Measurements from ENCODE around the gene ARRDC2. TPM values are rescaled to one million over a fixed set of nuclear protein-coding genes. Genes with fewer than 3 reads are reported as not detected.

ARRDC2 gene
- total RNA-seq, 1 experiment from 2014 or later: 9.2 TPM

- ChIA-PET CTCF (interaction anchor here (0.6 to 0.7 kb wide), 3 partner anchors 18 to 137 kb away, joined by 3 to 4 read pairs (median 4); no protein-coding TSS in a partner anchor), POLR2A (no interaction called here)
- Mint-ChIP-seq H3K36me3 (no peaks in the 10 kb centered on the region), H3K4me1 (peaks cover 9% of the 10 kb centered on the region), H3K9me3 (no peaks in the 10 kb centered on the region), H3K4me3 (no peak overlapping the region), H3K27me3 (ENCODE audit: low read depth) (no peaks in the 10 kb centered on the region), H3K27ac (no peak overlapping the region)
- no peak for ATAC-seq
- TF ChIP-seq ZNF671 (CRISPR knock-in tag; IDR thresholded peaks at IDR 0.05) (no peak), ZNF121 (CRISPR knock-in tag; IDR thresholded peaks at IDR 0.05) (no peak)
- TF ChIP-seq, protein P1, sequence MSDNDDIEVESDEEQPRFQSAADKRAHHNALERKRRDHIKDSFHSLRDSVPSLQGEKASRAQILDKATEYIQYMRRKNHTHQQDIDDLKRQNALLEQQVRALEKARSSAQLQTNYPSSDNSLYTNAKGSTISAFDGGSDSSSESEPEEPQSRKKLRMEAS (CRISPR knock-in tag; IDR thresholded peaks at IDR 0.05): no peak
- TF ChIP-seq, protein P2, sequence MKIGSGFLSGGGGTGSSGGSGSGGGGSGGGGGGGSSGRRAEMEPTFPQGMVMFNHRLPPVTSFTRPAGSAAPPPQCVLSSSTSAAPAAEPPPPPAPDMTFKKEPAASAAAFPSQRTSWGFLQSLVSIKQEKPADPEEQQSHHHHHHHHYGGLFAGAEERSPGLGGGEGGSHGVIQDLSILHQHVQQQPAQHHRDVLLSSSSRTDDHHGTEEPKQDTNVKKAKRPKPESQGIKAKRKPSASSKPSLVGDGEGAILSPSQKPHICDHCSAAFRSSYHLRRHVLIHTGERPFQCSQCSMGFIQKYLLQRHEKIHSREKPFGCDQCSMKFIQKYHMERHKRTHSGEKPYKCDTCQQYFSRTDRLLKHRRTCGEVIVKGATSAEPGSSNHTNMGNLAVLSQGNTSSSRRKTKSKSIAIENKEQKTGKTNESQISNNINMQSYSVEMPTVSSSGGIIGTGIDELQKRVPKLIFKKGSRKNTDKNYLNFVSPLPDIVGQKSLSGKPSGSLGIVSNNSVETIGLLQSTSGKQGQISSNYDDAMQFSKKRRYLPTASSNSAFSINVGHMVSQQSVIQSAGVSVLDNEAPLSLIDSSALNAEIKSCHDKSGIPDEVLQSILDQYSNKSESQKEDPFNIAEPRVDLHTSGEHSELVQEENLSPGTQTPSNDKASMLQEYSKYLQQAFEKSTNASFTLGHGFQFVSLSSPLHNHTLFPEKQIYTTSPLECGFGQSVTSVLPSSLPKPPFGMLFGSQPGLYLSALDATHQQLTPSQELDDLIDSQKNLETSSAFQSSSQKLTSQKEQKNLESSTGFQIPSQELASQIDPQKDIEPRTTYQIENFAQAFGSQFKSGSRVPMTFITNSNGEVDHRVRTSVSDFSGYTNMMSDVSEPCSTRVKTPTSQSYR (CRISPR knock-in tag; IDR thresholded peaks at IDR 0.05): no peak
- DNase-seq (ENCODE audit: low spot score): no peak
Observed at GRCh38 chr19:18046059-18046718, 38.2 kb downstream of the ARRDC2 start.

DNA sequence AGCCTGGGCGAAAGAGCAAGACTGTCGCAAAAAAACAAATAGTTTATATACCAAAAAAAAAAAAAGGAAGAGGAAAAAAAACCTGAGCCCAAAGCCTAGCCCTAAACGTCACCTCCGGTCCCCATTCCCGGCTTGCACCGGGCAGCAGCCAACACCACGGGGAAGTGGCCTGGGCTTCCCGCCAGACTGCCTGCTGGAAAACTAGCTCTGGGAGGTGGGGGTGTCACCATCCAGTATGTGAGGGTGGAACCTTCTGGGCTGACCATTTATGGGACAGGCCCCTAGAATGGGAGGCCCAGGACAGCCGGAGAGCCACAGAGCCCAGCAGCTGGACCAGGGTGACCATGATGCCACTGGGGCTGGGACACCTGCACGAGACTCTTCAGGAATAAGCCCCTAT is 41.4 kb downstream of the ARRDC2 start:
- ChIA-PET POLR2A (no interaction called here), CTCF (no interaction called here)
- no peak overlapping the region for H3K4me3 Mint-ChIP-seq
- H3K27me3 Mint-ChIP-seq (ENCODE audit: low read depth): peaks cover 4% of the 10 kb centered on the region; the same call in 1 of the 2 replicates
- no peak overlapping the region for H3K27ac Mint-ChIP-seq
- no peak for DNase-seq (ENCODE audit: low spot score)
- ATAC-seq: no peak
- no peaks in the 10 kb centered on the region for H3K9me3 Mint-ChIP-seq
- no peaks in the 10 kb centered on the region for H3K36me3 Mint-ChIP-seq
- H3K4me1 Mint-ChIP-seq: peaks cover 9% of the 10 kb centered on the region
- TF ChIP-seq ATF6 (CRISPR knock-in tag; IDR thresholded peaks at IDR 0.05): no peak
- TF ChIP-seq SMAD3 (CRISPR knock-in tag; IDR thresholded peaks at IDR 0.05; ENCODE audit: borderline replicate concordance): no peak
- no peak for TF ChIP-seq CREM (CRISPR knock-in tag; IDR thresholded peaks at IDR 0.05)
- TF ChIP-seq USF1 (CRISPR knock-in tag; IDR thresholded peaks at IDR 0.05): no peak
- no peak for TF ChIP-seq FOXP4 (CRISPR knock-in tag; IDR thresholded peaks at IDR 0.05)
- TF ChIP-seq CBFB (CRISPR knock-in tag; IDR thresholded peaks at IDR 0.05; ENCODE audit: low read depth): no peak
- no peak for TF ChIP-seq ZNF396 (CRISPR knock-in tag; IDR thresholded peaks at IDR 0.05; ENCODE audit: borderline replicate concordance)
- no peak for TF ChIP-seq NFATC4 (CRISPR knock-in tag; IDR thresholded peaks at IDR 0.05)
- TF ChIP-seq GRHL2 (CRISPR knock-in tag; IDR thresholded peaks at IDR 0.05; ENCODE audit: insufficient replicate concordance, severe bottlenecking): no peak
- no peak for TF ChIP-seq NR2C2 (CRISPR knock-in tag; IDR thresholded peaks at IDR 0.05)
- TF ChIP-seq, protein P3, sequence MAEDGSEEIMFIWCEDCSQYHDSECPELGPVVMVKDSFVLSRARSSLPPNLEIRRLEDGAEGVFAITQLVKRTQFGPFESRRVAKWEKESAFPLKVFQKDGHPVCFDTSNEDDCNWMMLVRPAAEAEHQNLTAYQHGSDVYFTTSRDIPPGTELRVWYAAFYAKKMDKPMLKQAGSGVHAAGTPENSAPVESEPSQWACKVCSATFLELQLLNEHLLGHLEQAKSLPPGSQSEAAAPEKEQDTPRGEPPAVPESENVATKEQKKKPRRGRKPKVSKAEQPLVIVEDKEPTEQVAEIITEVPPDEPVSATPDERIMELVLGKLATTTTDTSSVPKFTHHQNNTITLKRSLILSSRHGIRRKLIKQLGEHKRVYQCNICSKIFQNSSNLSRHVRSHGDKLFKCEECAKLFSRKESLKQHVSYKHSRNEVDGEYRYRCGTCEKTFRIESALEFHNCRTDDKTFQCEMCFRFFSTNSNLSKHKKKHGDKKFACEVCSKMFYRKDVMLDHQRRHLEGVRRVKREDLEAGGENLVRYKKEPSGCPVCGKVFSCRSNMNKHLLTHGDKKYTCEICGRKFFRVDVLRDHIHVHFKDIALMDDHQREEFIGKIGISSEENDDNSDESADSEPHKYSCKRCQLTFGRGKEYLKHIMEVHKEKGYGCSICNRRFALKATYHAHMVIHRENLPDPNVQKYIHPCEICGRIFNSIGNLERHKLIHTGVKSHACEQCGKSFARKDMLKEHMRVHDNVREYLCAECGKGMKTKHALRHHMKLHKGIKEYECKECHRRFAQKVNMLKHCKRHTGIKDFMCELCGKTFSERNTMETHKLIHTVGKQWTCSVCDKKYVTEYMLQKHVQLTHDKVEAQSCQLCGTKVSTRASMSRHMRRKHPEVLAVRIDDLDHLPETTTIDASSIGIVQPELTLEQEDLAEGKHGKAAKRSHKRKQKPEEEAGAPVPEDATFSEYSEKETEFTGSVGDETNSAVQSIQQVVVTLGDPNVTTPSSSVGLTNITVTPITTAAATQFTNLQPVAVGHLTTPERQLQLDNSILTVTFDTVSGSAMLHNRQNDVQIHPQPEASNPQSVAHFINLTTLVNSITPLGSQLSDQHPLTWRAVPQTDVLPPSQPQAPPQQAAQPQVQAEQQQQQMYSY (CRISPR knock-in tag; IDR thresholded peaks at IDR 0.05): no peak
- no peak for TF ChIP-seq MLX (CRISPR knock-in tag; IDR thresholded peaks at IDR 0.05)
- TF ChIP-seq GTF2I (CRISPR knock-in tag; conservative IDR thresholded peaks at IDR 0.05): no peak

Measured in WTC11 (cell line).